NK-92 treated with Interleukin-12 subunit alpha and Interleukin-12 subunit beta, amount 100 ng/mL, for 24 hours (cell line): ENCODE results near the gene DPY19L1.
A peak's percentile ranks its signal among the peaks of the same experiment; 100 is the strongest.
"Not testable (repeated sequence)": the region's sequence is repeated elsewhere in the genome, so short reads cannot be mapped to it uniquely, and the experiment has no call there.

Experiments
- DNase-seq: peaks from one replicate; lab custom pipeline; 2025; lab: John Stamatoyannopoulos, UW

The DPY19L1 gene

DNA sequence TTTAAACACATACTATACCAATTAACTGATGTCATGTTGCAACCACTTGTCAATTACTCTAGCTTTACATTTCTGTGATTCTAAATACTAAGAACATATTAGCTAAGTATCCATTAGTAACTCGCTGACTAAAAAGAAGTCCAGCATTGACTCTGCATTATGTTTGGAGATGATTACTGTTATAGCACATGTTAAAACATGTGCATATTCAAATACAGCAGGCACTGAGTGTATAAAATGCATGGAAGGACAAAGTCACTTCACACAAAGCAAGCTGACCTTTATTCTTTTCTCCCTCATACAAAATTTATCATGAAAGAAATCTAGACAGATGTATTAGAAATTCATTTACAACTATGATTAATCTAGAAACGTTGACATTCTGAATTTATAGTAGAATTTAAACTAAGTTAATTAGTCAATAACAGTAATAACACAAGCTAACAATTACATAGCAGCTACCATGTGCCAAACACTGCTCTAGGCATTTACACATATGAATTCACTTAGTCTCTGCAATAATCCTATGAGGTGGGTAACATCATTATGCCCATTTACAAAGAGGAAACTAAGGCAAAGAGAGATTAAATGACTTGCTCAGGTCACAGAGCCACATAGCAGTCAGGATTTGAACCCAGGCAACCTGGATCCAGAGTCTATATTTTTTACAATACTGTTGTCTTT, 48.7 kb downstream of the DPY19L1 start:
- not testable (repeated sequence) for DNase-seq

GRCh38 chr7:34985155-34985554, 52.1 kb downstream of the DPY19L1 start:
- DNase-seq, result not testable (repeated sequence)

DNA sequence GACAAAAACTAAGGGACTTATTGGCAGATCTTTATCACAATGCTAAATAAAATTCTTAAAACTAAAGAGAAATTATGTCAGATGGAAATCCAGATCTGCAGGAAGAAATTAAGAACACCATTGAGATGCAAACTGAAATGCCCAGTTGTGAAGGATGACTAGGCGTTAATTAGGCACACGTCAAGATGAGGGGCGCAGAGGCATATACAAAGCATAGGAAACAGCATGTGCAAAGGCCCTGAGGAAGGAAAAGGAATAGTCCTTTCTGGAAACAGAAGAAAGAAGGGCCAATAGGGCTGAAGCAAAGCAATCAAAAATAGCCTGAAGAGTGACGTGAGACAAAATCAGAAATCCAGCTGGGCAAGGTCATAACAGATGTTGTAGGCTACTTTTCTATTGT, 53.1 kb downstream of the DPY19L1 start:
- DNase-seq, result not testable (repeated sequence)

GRCh38 chr7:34982371-34983019, 54.8 kb downstream of the DPY19L1 start:
- DNase-seq, result no peak

DNA sequence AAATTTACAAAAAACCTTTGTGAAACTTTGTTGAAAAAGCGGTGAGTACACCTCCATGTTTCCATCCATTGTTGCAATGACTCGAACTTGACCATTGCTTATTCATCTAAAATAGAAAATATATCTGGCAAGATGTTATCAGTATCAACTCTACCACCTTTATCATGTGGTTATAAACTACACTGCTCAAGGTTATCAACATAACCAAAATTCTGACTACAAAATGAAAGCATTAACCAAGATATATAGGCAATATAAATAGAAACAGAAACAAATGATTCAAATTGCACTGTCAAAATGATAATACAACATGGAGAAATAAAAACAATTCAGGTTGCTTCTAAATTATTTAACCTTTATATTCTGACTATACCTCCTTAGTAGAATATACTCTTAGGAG, 58.2 kb downstream of the DPY19L1 start:
- DNase-seq, result not testable (repeated sequence)

- DNase-seq, result no peak
Observed at GRCh38 chr7:34973400-34973760, 63.9 kb downstream of the DPY19L1 start.

GRCh38 chr7:34972739-34973399, 64.4 kb downstream of the DPY19L1 start:
- DNase-seq, result not testable (repeated sequence)

DNA sequence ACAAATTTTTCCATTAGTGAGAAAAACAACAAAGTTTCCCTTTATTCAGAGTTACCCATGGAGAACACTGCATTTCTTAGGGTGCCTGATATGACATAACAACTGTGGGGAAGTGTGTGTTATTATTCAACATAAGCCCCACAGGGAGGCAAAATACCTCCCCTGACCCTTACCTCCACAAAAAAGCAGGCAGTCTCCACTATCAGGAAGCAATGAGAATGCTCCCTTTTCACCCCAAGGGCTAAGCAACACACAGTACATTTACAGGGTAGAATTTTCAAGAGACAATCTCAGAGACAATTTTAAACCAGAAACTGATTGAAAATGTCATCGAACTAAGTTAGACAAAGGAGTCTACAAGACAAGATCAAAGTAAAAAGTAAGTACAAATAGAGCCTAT, 69.5 kb downstream of the DPY19L1 start:
- DNase-seq, result not testable (repeated sequence)

DNA sequence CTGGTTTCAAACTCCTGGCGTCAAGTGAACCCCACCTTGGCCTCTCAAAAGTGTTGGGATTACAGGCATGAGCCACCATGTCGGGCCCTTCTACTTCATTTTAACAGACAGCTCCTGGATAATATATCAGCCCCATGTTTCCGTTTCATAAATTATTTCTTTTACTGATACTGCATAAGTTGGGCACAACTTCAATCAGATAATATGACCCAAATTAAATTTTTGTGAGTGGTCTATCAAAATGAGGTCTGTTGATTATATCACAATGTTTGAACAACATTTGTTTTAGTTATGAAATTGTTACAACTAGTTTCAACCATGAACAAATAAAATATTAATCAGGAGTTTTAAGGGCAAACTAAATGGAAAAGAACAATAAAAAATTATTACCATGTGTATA, 70.8 kb downstream of the DPY19L1 start:
- DNase-seq, result not testable (repeated sequence)

DNA sequence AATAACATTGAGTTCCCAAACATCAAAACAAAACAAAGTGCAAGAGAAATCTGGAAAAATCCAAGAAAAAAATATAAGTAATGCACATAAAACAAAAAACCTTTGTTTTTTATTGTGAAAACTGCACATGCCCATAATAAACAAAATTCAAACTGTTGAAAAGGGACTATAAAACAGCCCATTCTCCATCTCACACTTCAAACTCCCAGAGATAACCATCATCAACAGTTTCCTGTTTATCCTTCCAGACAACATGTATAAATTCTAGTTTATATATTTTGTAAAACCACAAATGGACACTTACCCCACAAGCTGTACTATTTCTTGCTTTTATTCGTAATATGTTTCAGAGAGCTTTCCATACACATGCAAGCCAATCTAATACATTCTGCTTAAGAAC, 79.3 kb downstream of the DPY19L1 start:
- no peak for DNase-seq

DNA sequence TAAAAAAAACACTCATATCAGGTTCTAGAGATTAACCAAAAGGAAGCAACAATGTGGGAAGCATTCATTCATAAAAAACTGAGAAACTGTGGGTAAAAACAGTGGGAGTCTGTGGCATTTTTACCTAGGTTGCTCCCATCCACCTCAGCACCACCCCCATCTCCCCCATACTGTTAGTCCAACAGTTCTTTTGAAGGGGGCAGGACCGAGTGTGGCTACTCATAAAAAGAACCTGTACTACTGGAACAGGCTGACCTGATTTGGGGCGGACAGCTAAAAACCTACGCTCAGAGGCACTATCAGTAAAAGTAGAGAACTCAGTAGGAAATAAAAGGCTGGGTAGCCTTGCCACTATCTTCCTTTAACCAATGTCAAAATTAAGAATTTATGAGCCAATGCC, 84.5 kb downstream of the DPY19L1 start:
- DNase-seq, result no peak

GRCh38 chr7:34949361-34949760, 87.9 kb downstream of the DPY19L1 start:
- DNase-seq, result no peak

DNA sequence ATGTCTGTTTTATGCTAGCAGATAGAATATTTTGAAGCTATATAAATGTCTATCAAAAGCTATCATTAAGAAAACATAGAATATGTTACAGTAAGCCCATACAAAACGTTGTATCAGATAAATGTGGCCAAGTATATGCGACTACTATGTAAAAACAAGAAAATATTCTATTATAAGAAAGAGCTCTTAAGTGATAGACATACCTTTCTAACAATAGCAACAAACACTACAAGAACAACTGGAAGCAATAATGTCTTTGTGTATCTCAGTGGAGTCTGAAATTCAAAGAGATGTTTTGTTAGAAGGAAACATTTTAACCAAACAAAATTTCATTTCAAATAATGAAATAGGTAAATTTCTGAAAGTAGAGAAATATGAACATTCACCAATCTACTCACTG, 89.9 kb downstream of the DPY19L1 start:
- DNase-seq, result not testable (repeated sequence)

- DNase-seq, result no peak
Observed at GRCh38 chr7:34946486-34946885, 90.8 kb downstream of the DPY19L1 start.

DNA sequence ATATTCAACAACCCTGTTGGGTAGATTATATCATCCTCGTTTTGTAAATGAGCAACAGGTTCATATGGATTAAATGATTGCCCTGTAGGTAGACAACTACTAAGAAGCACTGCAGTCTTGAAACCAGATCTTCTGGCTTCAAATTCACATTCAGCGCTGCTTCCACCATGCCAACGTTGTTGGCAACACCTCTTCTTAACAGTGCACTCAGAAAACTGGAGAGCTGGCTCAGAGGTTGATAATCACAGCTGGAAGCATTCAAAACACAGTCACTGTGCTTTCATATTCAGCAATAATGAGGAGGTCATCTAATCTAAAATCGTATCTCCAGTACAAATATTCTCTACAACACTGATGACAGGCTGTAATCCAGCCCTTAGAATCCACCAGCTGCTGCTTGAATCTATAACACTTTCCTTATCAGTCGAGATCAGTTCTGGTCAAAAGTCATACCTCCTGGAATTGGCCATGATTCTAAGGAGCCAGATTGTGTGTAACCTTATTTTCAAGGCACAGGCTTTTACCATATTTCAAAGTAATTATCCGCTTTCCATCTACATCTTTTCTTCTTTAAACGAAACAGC, 91.3 kb downstream of the DPY19L1 start:
- not testable (repeated sequence) for DNase-seq

GRCh38 chr7:34939175-34939574, 98.1 kb downstream of the DPY19L1 start:
- no peak for DNase-seq

GRCh38 chr7:34935735-34936165, 101.5 kb downstream of the DPY19L1 start:
- DNase-seq, result not testable (repeated sequence)

- no peak for DNase-seq
Observed at GRCh38 chr7:34931739-34932138, 105.5 kb downstream of the DPY19L1 start.

GRCh38 chr7:34929783-34930182, 107.5 kb downstream of the DPY19L1 start:
- DNase-seq, result not testable (repeated sequence)

DNA sequence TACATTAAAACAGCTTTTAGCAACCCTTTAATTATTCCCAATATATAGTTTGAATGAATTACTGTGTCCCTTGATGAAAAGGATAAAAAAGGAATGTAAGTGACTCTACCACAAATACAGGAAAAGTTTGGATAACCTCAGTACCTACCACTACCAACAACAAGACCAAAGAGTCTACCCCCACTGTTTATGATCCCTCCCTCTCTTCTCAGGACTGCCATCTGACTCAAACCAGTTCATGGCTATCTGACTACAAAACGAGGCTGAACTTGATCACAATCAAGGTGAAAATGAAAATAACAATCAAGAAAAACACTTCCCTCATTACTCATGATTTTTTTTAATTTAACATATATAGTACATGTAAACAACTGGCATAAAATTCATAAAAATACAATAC, 108.7 kb downstream of the DPY19L1 start:
- no peak for DNase-seq

DNA sequence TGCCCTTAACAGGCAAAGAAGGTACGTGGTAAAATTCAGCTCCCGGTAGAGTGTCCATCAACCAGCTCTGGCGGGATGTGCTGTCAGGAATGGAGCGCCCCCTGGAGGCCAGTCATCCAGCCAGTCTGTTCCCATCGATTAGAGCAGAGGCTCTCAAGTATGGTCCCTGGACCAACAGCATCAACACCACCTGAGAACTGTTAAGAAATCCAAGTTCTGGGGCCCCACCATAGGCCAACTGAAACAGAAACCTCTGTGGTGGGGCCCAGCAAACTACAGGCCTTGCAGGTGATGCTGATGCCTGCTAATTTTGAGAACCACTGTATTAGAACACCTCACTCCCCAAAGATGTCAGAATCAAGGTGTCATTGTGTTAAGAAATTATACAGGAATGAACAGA, 109.2 kb downstream of the DPY19L1 start:
- DNase-seq, result peak; percentile 1

GRCh38 chr7:34920470-34920869, 116.8 kb downstream of the DPY19L1 start:
- not testable (repeated sequence) for DNase-seq

GRCh38 chr7:34919038-34919437, 118.2 kb downstream of the DPY19L1 start:
- DNase-seq, result not testable (repeated sequence)
